NCI-H1048 (cell line): ENCODE data around the gene PARD6B.
A peak's percentile ranks its signal among the peaks of the same experiment; 100 is the strongest.
"Not testable (repeated sequence)": the region's sequence is repeated elsewhere in the genome, so short reads cannot be mapped to it uniquely, and the experiment has no call there.

ENCODE experiments used
- DNase-seq: peaks from one replicate; lab custom pipeline; 2025; lab: John Stamatoyannopoulos, UW

The PARD6B gene

DNA sequence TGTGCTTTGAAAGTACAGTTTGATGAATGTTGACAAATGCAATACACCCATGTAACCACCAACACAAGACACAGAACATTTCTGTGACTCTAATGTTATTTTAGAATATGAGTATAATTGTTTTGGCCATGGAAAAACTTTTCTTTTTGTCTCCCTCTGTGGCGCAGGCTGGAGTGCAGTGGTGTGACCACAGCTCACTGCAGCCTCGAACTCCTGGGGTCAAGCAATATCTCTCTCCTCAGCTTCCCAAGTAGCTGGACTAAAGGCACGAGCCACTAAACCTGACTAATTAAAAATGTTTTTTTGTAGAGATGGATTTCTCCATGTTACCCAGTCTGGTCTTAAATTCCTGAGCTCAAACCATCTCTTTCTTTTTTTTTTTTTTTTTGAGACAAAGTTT is 43.1 kb downstream of the PARD6B start:
- no peak for DNase-seq

GRCh38 chr20:50776122-50776817 is 44.9 kb downstream of the PARD6B start:
- DNase-seq = no peak

GRCh38 chr20:50777373-50777772 is 46.0 kb downstream of the PARD6B start:
- no peak for DNase-seq

GRCh38 chr20:50778994-50779393 is 47.6 kb downstream of the PARD6B start:
- DNase-seq = not testable (repeated sequence)

- DNase-seq = no peak
These were observed 52.0 kb downstream of the PARD6B start for GRCh38 chr20:50783390-50783789.

GRCh38 chr20:50783903-50784302 is 52.5 kb downstream of the PARD6B start:
- no peak for DNase-seq

DNA sequence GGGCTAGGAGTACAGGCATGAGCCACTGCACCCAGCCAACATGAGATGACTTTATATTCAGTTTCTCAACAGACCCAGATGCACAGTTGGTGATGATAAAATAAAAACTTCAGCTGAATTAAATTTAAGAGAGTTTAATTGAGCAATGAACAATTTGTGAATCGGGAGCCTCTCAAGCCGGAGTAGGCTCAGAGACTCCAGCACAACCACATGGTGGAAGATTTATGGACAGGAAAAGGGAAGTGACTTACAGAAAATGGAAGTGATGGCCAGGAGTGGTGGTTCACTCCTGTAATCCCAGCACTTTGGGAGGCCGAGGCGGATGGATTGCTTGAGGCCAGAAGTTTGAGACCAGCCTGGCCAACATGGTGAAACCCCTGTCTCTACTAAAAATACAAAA is 53.1 kb downstream of the PARD6B start:
- no peak for DNase-seq

- DNase-seq = no peak
These were observed 55.3 kb downstream of the PARD6B start for GRCh38 chr20:50786703-50787102.

- DNase-seq = no peak
These were observed 55.8 kb downstream of the PARD6B start for GRCh38 chr20:50787181-50787580.

- DNase-seq = no peak
These were observed 56.9 kb downstream of the PARD6B start for GRCh38 chr20:50788045-50788991.

- no peak for DNase-seq
These were observed 58.7 kb downstream of the PARD6B start for GRCh38 chr20:50789968-50790650.

GRCh38 chr20:50790651-50791277 is 59.4 kb downstream of the PARD6B start:
- peak; percentile 58 for DNase-seq

DNA sequence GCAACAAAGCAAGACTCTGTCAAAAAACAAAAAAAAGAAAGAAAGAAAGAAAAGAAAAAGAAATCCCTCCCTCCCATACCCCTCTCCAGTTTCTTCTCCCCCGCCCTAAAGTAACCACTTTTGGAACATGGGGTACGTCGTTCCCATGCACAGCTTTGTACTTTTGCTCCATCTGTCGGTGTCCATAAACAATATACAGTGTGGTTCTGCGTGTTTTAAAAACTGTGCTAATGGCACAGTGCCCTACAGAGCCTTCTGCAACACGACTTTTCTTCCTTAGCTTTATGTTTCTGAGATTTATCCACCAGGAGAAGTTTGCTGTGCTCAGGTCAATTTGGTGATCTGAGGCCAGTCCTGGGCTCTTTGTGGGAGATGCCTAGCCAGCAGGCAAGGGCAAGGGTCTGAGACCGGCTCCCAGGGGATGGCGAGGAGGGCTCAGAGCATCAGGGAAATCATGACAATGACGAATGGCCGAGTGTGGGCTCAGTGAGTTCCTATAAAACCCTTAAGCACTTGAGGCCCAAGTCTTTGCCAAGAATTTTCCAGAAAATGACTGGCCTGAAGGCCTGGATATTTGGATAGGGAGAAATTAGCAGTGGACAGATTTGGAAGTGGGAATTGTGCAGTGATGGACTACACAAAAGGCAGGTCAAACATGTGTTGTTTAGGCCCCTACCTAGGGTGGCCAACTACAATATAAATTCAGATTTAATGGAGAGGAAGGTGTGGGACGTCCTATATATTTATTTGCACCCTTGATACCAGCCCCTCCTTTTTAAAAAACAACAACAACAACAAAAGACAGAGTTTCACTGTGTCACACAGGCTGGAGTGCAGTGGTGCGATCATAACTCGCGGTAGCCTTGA is 61.6 kb downstream of the PARD6B start:
- DNase-seq = no peak

GRCh38 chr20:50793575-50794016 is 62.2 kb downstream of the PARD6B start:
- not testable (repeated sequence) for DNase-seq

DNA sequence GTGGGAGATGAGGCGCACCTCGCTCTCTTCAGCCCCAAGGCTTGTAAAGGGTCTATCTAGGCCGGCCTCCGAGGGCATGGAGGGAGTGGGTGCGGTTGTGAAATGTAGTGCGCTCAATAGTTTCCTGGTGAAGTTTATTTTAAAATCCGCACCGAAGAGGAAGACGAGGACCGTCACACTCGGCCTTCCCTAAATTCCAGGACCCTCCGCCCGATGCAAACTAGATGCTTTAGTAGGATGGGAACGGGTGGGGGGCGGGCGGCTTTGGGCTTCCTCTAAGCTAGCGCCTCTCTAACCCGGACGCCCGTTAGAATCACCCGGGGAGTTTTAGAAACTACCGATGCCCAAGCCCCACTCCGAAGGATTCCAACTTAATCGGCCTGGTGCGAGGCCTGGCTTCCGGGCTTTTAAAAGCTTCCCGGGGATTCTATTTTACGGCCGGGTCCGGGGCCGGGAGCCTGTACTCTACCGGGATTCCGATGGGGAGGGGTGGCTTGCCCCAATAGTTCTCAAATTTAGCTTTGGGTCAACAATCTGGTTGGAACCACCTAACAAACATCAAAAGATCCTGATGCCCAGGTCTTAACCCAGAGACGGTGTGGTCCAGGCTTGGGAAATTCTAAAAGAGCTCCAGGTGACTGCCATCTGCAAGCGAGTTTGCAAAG is 62.9 kb downstream of the PARD6B start:
- DNase-seq = no peak

GRCh38 chr20:50794846-50795634 is 63.7 kb downstream of the PARD6B start, which contains the start of gene BCAS4:
BCAS4 (plus strand) TSS chr20:50795061; CDS start chr20:50795084, 23 bp downstream.
- DNase-seq = peak; percentile 39

DNA sequence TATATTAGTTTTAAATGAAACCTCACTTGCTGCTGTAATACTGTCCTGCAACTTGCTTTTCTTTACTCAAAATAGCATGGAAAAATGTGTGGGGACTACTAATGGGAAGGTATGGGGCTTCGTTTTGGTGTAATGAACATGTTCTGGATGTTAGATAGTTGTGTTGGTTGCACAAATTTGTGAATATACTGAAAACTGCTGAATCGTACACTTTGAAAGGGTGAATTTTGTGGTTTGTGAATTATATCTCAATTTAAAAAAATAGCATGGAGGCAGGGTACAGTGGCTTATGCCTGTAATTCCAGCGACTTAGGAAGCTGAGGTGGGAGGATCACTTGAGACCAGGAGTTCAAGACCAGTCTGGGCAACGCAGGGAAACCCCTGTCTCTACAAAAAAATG is 65.8 kb downstream of the PARD6B start:
- no peak for DNase-seq

DNA sequence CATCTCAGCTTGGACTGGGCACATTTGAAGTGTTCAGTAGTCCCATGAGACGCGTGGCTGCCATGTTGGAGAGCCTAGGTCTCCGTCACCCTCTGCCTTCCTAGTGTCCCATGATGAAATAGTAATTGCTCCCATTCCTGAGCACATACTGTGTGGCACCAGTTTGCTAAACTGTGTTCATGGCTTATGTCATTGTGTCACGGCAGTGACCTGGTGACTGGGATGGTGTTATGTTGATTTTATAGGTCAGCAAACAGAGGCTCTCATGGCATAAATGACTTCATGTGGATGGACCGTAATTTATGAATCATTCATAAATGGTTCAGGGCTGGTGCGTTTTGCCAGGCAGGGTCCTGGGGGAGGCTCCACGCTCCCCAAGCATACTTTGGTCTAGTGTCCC is 67.3 kb downstream of the PARD6B start:
- DNase-seq = no peak

DNA sequence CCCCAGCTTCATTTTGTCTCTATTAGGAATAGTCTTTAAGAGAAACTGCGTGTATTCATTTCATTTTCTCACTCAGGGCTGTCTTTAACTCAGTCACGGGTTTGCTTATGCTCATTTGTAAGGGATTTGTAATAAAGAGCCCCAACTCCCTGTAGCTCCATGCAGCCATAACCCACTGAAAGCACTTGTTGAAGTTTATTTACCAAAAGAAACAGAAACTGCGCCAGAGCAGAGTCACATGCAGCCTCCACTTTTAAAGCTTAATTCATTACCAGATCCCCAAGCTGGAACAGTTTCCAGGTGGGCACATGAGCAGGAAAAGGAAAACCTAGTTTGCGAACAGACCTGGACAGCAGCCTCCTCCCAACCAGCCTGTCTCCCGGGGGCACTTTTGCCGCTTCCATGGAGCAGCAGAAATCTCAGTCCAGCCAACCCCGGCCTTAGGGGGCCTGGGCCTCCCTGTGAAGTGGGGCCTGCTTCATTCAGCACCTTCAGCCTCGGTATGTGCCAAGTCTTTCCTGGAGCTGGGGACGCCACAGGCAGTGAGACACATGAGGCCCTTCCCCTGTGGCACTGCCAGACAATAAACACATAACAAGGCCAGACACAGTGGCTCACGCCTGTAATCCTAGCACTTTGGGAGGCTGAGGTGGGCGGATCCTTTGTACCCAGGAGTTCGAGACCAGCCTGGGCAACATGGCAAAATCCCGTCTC is 68.0 kb downstream of the PARD6B start:
- no peak for DNase-seq
